ENCODE results near the gene GGA2.
"Not testable (repeated sequence)": the region's sequence is repeated elsewhere in the genome, so short reads cannot be mapped to it uniquely, and the experiment has no call there.

The GGA2 gene

DNA sequence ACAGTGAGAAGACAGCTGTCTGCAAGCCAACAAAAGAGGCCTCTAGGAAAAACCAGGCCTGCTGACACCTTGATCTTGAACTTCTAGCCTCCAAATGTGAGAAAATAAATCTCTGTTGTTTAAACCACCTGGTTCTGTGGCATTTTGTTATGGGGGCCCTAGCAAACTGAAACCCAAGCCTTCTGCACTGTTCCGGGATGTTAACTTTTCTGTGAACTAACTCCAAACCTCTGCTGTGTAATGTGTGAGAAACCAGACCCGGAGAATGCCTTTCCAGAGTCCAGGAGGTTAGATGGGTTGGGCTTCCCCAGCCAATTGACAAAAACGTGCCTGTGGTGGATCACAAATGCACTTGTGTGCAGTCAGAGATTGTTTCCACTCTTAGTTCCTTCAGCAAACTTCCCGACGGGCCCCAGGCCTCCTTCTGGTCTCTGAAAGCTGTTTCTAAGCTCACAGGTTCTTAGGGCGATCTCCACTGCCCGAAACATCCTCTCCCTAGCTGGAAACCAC lies 13.6 kb upstream of the GGA2 start:
- DNase-seq: no peak

DNA sequence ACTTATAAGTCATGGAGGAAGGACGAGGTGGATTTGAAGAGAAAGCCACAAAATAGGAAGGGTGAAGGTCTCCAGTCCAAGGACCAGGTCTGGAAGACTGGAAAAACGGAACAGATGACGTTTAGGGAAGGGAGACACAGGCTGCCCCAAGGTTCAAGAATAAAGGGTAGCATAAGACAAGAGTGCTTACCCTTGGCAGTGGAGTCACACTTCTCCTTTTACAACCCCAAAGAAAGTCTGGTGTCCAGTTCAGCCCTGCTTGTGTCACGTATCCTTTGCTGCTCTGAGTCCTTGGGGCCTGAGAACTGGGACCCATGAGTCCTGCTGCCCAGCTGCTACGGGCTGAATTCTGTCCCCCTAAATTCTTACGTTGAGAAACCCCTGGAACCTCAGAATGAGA lies 13.0 kb upstream of the GGA2 start:
- DNase-seq: no peak

DNA sequence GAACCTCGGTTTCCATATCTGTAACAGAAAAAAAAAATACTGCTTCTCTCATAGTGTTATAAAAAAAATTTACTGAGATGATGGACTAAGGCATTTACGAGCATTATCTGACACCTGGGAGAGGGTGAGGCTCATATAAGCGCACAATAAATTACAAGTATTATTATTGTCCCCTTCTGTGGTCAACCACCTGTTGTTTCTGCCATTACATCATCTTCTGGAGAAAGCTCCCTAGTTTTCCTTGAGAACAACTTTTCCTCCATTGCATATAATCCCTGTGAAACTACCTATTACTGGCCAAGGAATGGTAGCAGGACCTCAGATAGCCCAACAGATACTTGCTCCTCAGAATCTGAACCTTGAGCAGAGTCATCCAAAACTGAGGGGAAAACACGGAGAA lies 11.7 kb upstream of the GGA2 start:
- no peak for DNase-seq

DNA sequence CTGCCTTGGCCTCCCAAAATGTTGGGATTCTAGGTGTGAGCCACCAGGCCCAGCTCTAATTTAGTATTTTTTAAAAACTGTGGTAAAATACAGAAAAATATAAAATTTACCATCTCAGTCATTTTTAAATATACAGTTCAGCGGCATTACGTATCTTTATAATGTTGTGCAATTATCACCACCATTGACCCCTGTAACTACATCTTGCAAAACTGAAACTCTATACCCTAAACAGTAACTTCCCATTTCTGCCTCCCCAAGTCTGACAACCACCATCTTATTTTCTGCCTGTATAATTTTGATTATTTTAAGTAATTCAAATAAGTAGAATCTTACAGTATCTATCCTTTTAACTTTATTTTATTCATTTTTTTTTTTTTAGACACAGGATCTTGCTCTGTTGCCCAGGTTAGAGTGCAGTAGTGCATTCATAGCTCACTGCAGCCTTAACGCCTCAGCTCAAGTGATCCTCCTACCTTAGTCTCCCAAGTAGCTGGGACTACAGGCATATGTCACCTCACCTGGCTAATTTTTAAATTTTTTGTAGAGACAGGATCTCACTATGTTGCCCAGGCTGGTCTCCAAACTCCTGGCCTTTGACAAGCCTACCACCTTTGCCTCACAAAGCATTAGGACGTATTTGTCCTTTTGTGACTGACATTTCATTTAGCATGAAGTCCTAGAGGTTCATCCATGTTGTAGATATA lies 10.9 kb upstream of the GGA2 start:
- no peak for DNase-seq

DNA sequence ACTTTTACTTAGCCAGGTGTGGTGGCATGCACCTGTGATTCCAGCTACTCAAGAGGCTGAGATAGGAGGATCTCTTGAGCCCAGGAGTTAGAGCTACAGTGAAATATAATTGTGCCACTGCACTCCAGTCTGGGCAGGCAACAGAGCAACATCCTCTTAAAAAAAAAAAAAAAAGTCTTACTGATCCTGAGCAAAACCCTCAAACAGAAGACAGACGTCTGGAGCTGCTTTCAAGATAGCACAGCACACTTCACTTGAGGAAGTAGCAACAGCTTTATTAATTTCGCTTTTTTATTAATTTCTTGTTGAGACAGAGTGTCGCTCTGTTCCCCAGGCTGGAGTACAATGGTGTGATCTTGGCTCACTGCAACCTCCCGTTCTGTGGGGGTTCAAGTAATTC lies 10.2 kb upstream of the GGA2 start:
- DNase-seq: no peak

DNA sequence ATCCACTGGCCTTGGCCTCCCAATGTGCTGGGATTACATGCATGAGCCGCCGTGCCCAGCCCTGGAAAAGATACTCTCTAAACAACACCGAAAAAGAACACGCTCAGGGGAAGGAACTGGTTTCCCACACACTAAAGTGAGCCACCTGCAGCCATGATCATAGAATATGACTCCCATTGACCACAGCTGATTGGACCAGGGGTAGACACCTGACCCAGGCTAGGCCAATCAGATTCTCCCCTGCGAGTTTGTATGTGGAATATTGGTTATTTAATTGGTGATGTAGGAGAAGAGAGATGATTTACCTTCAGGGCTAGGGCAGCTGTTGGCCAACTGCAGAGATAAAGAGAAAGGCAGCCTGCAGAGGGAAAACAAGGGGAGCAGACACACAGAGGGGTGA lies 9.0 kb upstream of the GGA2 start:
- DNase-seq: no peak

DNA sequence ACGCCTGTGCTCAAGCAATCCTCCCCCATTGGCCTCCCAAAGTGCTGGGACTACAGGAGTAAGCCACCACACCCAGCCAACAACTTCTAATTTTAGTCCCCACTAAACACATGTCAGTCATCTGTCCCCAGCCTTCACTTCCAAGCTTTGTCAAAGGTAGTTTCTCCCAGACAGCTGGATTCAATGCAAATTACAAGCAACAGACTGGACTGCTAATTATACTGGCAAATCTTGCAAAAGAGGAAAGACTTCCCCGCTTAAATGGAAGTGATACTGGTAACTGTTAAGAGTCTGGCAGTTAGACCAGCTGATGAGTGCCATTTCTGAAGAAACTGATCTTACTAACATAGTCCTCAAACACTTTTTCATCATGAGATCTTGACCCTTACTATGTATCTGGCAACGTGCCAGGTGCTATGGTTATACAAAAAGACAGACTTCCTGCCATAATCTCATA lies 8.2 kb upstream of the GGA2 start:
- no peak for DNase-seq

DNA sequence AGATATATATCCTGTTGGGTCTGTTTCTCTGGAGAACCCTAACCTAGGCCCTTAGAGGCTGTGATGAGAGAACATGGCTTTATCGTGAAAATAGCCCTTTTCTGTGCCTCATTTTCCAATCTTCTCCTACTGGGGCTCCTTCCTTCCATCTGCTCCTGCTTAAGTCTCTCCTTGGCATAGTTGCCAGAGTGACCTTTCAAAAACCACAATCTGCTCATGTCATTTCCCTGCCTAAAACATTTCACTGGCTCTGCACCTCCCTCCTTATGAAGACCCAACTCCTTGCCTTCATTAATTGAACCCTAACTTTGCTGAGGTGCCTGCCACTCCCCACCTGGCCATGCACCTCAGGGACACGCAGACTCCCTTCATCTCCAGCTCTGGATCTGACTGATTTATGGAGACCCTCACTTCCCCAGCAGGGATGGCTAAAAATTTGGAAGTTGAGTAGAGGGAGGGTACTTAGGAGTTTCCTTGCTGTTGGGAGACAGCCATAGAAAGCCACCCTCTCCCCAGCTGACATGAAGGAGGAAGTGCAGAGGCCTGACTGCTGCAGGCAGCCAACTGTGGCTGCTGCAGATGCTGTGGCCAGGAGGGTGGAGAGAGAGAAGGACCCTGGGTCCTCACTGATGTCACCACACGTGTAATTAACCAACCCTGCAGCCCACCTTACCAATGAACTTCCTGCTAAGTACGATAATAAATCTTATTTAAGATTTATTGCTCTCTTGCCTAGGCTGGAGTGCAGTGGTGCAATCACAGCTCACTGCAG lies 6.3 kb upstream of the GGA2 start:
- no peak for DNase-seq

DNA sequence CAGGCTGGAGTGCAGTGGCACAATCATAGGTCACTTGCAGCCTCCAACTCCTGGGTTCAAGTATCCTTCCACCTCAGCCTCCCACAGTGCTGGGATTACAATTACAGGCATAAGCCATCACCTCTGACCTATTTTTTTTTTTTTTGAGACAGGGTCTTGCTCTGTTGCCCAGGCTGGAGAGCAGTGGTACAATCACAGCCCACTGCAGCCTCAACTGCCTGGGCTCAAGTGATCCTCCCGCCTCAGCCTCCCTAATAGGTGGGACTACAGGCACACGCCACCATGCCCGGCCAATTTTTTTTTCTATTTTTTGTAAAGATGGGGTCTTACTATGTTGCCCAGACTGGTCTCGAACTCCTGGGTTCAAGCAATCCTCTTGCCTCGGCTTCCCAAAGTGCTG lies 5.6 kb upstream of the GGA2 start:
- no peak for DNase-seq

DNA sequence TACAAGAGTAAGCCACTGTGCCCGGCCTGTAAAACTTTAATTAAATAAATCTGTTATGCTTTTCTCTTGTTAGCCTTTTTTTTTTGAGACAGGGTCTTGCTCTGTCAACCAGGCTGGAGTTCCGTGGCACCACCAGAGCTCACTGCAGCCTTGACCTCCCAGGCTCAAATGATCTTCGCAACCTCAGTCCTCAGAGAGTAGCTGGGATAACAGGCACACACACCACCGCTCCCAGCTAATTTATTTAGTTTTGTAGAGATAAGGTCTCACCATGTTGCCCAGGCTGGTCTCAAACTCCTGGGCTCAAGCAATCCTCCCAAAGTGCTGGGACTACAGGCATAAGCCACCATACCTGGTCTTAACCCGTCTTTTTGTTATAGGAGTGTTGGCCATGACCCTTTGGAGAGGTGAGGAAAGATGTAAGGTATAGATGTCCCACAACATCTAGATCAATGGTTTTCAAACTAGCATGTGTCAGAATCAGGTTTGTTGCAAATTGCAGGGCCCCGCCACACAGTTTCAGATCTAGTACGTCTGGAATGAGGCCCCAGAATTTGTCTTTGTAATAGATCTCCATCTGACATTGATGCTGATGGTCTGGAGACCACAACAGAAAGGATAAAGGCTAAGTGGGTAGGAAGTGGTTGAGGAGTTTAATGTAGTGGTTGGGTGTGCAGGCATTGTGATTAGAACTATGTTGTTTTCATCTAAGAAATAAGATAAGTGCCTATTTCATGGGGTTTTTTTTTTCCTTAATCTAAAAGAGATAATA lies 4.3 kb upstream of the GGA2 start:
- no peak for DNase-seq

DNA sequence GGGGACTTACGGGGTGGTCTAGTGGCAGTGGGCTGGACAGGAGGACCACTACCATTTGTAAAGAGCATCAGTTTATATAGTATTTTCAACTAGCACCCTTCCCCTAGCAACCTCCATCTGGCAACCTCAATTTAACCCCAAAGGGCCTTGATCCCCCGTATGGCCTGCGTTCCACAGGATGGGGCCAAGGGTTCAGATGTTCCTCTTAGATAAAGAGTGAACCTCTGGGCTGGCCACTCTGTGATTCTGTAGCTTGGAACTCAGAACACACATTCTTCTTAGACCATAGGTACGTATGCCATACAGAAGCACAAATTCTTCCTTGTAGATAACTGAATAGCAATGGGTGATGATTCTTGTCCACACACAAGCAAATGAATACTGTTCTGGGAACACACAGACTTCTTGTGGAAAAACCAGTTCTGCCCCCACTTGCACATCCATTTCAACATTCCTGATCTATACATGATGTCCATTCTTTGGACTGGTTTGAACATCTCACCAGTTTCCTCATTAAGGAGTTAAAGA lies 1.9 kb upstream of the GGA2 start:
- no peak for DNase-seq

DNA sequence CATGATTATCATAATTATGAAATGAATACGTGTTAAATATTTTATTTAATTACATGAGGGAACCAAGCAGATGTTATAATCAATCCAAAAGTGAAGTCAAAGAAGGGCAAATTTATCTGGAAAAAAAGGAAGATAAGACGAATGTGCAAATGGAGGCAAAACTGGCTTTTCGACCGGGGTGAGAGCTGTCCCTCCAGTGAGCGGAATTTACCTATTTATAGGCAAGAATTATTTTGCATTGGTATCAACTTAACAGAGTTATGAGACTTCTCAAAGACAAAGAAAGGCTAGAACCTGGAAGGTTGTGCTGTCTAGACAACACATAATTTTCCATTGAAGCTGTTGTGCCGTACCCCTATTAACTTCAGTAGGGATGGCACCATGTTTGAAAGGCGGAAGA lies 1.4 kb upstream of the GGA2 start:
- no peak for DNase-seq

DNA sequence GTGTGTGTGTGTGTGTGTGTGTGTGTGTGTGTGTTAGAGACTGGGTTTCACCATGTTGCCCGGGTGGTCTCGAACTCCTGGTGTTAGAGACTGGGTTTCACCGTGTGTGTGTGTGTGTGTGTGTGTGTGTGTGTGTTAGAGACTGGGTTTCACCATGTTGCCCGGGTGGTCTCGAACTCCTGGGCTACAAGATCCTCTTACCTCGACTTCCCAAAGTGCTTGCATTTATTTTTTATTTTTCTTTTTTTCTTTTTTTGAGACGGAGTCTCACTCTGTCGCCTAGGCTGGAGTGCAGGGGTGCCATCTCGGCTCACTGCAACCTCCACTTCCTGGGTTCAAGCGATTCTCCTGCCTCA lies 599 bp upstream of the GGA2 start:
- not testable (repeated sequence) for DNase-seq

DNA sequence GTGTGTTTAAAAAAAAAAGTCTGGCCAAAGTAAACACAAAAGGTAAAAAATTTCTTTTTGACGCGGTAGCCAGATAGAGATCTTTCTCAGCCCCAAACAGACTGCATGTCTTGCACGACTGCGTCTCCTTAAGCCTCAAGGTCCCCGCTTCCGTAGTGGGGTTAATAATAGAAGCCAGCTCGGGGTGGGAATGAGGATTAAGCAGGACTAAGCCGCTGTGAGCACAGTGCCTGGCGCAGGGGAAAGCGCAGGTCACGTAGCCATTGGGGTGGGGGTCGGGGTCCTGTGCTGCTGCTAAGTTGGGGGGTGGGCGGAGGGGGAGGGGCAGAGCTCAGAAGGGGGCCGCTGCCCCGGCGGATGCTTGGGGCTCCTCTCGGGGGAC lies 521 bp downstream of the GGA2 start:
- DNase-seq: no peak

DNA sequence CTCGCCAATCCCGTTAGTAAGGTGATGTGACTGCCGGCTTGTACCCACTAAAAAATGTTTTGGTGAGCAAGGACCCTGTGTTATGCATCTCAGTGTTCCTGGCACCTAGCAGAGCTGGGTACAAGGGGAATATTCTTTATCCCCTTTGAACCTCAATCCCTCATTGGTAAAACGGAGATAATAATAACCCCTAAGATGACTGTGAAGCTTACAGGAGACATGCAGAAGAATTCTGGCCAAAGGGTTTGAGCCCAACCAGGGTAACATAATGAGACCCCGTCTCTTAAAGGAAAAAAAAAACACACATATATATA lies 896 bp downstream of the GGA2 start:
- no peak for DNase-seq

DNA sequence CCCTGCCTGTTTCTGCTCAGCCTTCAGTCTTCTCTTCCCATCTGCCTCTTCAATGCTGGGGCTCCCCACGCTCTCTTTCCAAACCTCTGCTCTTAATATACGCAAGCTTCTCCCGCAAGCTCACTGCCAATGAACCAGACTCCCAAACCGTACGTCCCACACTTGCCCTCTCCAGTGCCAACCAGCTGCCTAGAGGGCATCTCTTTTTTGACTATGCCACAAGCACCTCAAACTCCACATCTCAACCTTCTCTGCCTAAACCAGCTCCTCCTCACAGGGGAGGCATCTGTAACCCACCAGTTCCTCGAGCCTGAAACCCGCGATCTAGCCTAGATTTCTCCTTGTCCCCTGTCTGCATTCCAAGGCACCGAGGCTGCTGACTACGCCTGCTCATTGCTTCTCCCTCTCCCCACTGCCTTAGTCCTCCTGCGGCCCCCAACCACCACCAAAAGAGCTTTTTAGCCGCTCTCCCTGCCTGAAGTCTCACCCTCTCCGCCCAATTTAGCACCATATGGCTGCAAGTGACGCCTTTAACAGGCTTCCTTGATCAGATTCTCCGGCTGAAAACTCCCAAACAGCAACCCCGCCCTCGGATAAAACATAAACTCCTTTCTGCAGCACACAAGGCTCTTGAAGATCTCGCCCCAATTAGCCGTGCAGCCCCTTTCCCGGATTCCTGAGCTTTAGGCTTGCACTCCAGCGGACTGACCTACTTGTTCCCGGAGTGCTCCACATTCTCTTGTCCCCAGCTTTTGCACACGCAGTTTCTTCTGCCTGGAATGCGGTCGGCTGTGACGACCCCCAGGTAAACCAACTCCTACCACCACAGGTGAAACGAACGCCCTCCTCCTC lies 1.5 kb downstream of the GGA2 start:
- DNase-seq: no peak

DNA sequence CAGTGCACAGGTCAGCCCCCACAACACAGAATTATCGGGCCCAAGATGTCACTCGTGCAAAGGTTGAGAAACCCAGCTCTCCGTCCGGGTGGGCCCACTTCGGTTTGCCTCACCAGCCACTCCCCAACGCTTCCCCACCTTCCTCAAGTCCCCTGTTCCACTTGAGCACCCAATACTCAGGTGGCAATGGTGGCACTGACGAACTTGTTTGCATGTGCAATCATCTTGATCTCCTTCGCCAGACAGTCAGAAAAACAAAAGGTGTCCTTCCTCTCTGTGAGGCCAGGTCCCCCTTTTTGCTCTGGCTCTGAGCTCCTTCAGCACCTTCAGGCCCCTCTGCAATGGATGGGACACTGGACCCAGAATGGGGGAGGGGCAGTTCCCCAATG lies 3.7 kb downstream of the GGA2 start:
- DNase-seq: no peak

DNA sequence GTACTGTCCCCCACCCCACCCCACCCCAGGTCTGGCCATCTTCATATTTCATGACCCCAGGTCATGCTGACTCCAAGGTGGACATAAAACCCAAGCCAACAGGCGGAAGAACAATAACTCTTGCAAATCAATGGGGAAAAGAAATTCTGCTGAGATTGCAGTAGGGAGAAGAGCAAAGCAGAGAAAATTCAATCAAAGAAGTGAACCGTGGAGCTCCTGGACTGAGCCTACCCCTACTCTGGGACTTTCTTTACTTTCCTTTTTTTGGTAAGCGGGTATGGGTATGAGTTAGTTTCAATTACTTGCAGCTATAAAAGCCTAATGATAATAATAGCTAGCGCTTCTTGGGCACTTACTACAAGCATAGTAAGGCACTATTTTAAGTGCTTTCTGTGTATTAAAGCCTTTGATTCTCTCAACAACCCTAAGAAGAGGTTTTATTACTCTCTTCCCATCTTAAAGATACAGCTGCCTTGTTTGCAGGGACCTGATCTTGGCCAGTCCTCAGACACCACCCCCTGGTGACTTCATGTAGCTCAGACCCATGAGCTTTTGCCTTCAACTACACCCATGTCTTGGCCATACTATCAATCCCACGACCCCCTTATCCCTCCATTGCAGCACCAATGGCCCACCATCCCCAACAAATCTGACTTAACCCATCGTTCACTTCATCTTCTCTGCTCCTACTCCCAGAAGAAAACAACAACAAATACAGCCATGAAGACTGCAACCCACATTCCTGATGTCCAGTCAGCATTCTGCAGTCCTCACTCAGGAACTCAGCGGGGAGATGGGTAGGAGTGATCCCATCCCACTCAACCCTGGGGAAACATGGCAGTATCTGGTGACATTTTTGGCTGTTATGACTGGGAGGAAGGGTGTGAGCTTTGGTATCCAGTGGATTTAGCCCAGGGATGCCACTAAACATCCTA lies 4.4 kb downstream of the GGA2 start:
- DNase-seq: no peak

DNA sequence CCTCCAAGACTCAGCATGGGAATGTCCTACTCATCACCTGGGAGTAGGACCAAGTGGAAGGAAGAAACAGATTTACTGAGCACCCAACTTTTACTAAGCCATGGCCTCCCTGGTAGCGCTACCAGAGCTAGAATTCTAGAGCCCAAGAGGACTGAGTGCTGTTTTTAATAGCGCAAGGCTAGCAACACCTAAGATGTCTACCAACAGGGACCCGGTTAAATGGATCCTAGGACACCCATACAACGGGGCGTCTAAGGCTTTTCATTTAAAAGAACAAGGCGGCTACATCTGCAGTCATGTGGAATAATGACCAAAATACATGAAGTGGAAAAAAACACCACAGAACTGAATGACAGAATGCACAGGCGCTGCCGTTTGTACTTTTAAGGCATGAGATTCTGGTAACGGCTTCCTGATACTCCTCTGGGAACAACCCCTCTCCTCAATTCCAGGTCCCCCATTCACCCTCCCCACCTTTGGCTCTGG lies 5.1 kb downstream of the GGA2 start:
- DNase-seq: no peak

DNA sequence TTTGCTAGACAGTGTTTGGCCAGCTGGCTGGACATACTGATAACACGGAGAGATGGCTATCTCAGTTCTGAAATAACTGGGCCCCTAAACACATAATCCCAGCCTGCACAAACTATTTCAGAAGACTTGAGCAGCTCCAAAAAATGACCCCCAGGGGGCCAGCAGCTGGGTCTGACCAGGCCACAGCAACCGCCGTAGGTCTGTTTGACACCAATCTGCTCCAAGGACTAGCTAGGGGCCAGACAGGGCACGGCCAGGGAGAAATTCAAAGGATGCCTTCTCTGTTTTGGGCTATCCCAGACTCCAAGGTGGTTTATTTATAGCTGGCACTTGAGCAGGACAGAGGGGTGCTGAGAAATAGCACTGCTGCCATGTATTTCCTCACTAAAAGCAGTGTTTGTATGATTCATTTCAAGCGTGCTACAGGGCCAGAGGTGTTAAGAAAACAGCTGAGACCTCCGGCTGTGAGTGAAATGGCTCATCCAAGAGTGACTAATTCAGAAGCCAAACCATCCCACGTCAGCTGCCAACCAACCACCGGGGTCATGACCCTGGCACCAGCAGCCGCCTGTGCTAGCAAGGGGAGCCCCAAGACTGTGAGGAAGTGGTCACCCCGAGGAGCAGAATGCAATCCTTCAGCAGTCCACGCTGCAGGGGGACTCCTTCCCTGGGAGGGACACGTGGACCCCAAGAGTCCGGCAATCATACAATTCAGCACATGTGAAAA lies 5.7 kb downstream of the GGA2 start:
- DNase-seq: no peak

DNA sequence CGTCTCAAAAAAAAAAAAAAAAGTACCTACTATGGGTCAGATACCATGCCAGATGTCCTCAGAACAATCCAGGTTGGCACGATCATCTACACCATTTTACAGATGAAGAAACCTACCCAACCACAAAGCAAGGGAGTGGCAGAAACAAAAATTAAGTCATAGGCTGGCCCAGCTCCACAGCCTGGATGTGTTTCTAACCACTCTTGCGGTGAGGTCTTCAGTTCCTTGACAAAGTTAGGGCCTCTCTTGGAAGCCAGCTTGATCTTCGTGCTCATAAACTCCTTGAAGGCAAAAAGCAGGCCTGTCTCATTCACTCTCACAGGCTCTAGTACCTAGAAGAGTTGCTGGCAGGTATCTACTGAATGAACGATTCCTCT lies 6.2 kb downstream of the GGA2 start:
- DNase-seq: no peak

Data from NCI-H1092 (cell line).